ENCODE results near the gene ZNF518A. TPM values are rescaled to one million over a fixed set of nuclear protein-coding genes. Genes with fewer than 3 reads are reported as not detected.
A peak's percentile ranks its signal among the peaks of the same experiment; 100 is the strongest.

Gene ZNF518A
- total and polyA plus RNA-seq, 10 of the 15 experiments (the other 5 are each of a cell fraction or from before 2014, with no cell fraction given), result 3.7 to 24.4 (median 15.4) TPM

GRCh38 chr10:96138102-96138501, 8.0 kb downstream of the ZNF518A start:
- FAIRE-seq (peak; percentile 89), ATAC-seq (peak; percentile 98), DNase-seq (ENCODE audit: low read depth, low spot score) (peak; percentile 53)
- Histone ChIP-seq H3K4me1 (ENCODE audit: control insufficient read depth, insufficient read depth, low read length) (peaks cover 13% of the 10 kb centered on the region; the same call in 1 of the 2 replicates), H4K20me1 (ENCODE audit: control insufficient read depth, insufficient read depth) (no peaks in the 10 kb centered on the region), H3K36me3 (ENCODE audit: control insufficient read depth in 2 of 2, insufficient read depth in 2 of 2, low read length in 1 of 2) (peaks cover 1 to 25% of the 10 kb centered on the region in 2 experiments; a peak in 3 of 4 replicates), H3K9ac (ENCODE audit: control insufficient read depth, insufficient read depth, low read length) (no peak overlapping the region), H3K27ac (ENCODE audit: control insufficient read depth, insufficient read depth) (peak overlapping the region; percentile 15), H3K4me2 (ENCODE audit: control insufficient read depth, insufficient read depth) (peak overlapping the region; percentile 67), H3K9me3 (replicated peaks; ENCODE audit: control insufficient read depth, insufficient read depth, low read length) (no peaks in the 10 kb centered on the region), H3K27me3 (replicated peaks in 1 of 2; ENCODE audit: control insufficient read depth in 2 of 2, insufficient read depth in 2 of 2, low read length in 1 of 2) (no peaks in the 10 kb centered on the region), H3K4me3 (no peak overlapping the region), H2AFZ (ENCODE audit: control insufficient read depth, low read depth, low read length) (no peak overlapping the region), H3K79me2 (ENCODE audit: control insufficient read depth, insufficient read depth, low read length) (no peaks in the 10 kb centered on the region; the same call in none of the 2 replicates)
- ChIA-PET RAD21 (ENCODE audit: unreplicated experiment) (interaction anchor here (0.9 to 1.4 kb wide), 3 partner anchors 16 to 121 kb away, joined by 3 to 6 read pairs (median 5); no protein-coding TSS in a partner anchor), POLR2A (interaction anchor here (0.6 to 1.1 kb wide), 3 partner anchors 94 to 1053 kb away, joined by 3 to 6 read pairs (median 3); partner anchors contain the start of gene CCNJ), CTCF (interaction anchor here (1.1 to 1.2 kb wide), 2 partner anchors 91 to 121 kb away, joined by 3 read pairs; no protein-coding TSS in a partner anchor), SMC1A (ENCODE audit: uncharacterized antibody, unreplicated experiment) (interaction anchor here (0.8 to 1.9 kb wide), 4 partner anchors 8 to 155 kb away, joined by 3 to 9 read pairs (median 3); partner anchors contain the start of gene ZNF518A)
- in situ Hi-C loops (cut with MboI) (no loop called here), intact Hi-C loops (cut with micrococcal nuclease; ENCODE audit: unreplicated experiment) (loop anchor here (10.0 kb wide), 1 partner anchor 123 kb away; no protein-coding TSS in a partner anchor)
- no TSS peak for BruUV-seq (replicated peaks)
- WGBS (ENCODE audit: insufficient coverage, insufficient replicate concordance, low lambda C conversion rate, missing lambda C conversion rate), result 0% methylated on average over 1 of the region's 1 CpG
- TF ChIP-seq RAD21 (IDR thresholded peaks at IDR 0.05; ENCODE audit: insufficient read depth, low read depth, low read length), result 0 out of 2 replicates have a peak, but pooled peaks have one; percentile 23
- TF ChIP-seq RELB (IDR thresholded peaks at IDR 0.05; ENCODE audit: low read depth), result 0 out of 2 replicates have a peak, but pooled peaks have one; percentile 34
- peak; percentile 63; the same call in 1 of the 2 replicates for TF ChIP-seq SPI1 (IDR thresholded peaks at IDR 0.05; ENCODE audit: borderline replicate concordance, insufficient read depth, low read depth, low read length)
- no peak for TF ChIP-seq RELA (IDR thresholded peaks at IDR 0.05; ENCODE audit: borderline replicate concordance, partially characterized antibody)
- TF ChIP-seq IKZF1 (conservative IDR thresholded peaks at IDR 0.05), result 0 out of 2 replicates have a peak, but pooled peaks have one; percentile 34
- TF ChIP-seq EED (IDR thresholded peaks at IDR 0.05; ENCODE audit: low read depth), result peak; percentile 70
- peak; percentile 43; the same call in 1 of the 2 replicates for TF ChIP-seq IRF4 (IDR thresholded peaks at IDR 0.05; ENCODE audit: low read depth, low read length)
- TF ChIP-seq EGR1 (IDR thresholded peaks at IDR 0.05; ENCODE audit: borderline replicate concordance in 1 of 2, low read depth in 2 of 2, low read length in 2 of 2), result no peak
- peak; percentile 80 for TF ChIP-seq ATF2 (IDR thresholded peaks at IDR 0.05; ENCODE audit: low read length)
- TF ChIP-seq FOXM1 (IDR thresholded peaks at IDR 0.05; ENCODE audit: low read depth, low read length), result 0 out of 2 replicates have a peak, but pooled peaks have one; percentile 15
- peak in 1 of 2 experiments; percentile 67; a peak in 1 of 4 replicates for TF ChIP-seq CEBPB (IDR thresholded peaks at IDR 0.05; ENCODE audit: borderline replicate concordance in 1 of 2, low read depth in 2 of 2, low read length in 2 of 2)
- TF ChIP-seq MTA3 (IDR thresholded peaks at IDR 0.05; ENCODE audit: borderline replicate concordance, low read length), result 0 out of 2 replicates have a peak, but pooled peaks have one; percentile 56
- no peak for TF ChIP-seq STAT1 (conservative IDR thresholded peaks at IDR 0.05)
- TF ChIP-seq GABPA (IDR thresholded peaks at IDR 0.05; ENCODE audit: low read depth), result 0 out of 2 replicates have a peak, but pooled peaks have one; percentile 48
- peak; percentile 45; the same call in 1 of the 2 replicates for TF ChIP-seq MEF2A (IDR thresholded peaks at IDR 0.05; ENCODE audit: insufficient read depth, low read depth, low read length)
- TF ChIP-seq MTA2 (IDR thresholded peaks at IDR 0.05; ENCODE audit: low read depth), result peak; percentile 41; the same call in 1 of the 2 replicates
- TF ChIP-seq IRF3 (IDR thresholded peaks at IDR 0.05), result no peak
- 0 out of 2 replicates have a peak, but pooled peaks have one; percentile 8 for TF ChIP-seq BCL11A (IDR thresholded peaks at IDR 0.05; ENCODE audit: low read depth, low read length)
- TF ChIP-seq CREM (IDR thresholded peaks at IDR 0.05; ENCODE audit: low read depth), result peak; percentile 66
- no peak for TF ChIP-seq WRNIP1 (IDR thresholded peaks at IDR 0.05; ENCODE audit: borderline replicate concordance, low read depth, low read length)

Data from GM12878 (cell line).